Endodermal cell (in vitro differentiated cells): Measurements from ENCODE around the gene ASPHD2. TPM values are rescaled to one million over a fixed set of nuclear protein-coding genes. Genes with fewer than 3 reads are reported as not detected.

ENCODE experiments used
- DNase-seq: peaks from one replicate; pipeline ENCODE4 v3.0.0-alpha.2; 2017
- H3K27ac ChIP-seq: 2 replicates; pipeline ENCODE4 v1.5.1; 2013; ENCODE audit warnings: mild to moderate bottlenecking, low read depth, low read length, moderate library complexity
- H3K27me3 ChIP-seq: 2 replicates; pipeline ENCODE4 v1.6.1; 2013; ENCODE audit warnings: mild to moderate bottlenecking, low read length, moderate library complexity; ENCODE audit not compliant: insufficient read depth, control insufficient read depth, poor library complexity, severe bottlenecking
- H3K36me3 ChIP-seq: 2 replicates; pipeline ENCODE4 v1.7.0; 2013; ENCODE audit warnings: mild to moderate bottlenecking, low read length, moderate library complexity; ENCODE audit not compliant: control insufficient read depth, insufficient read depth
- H3K4me1 ChIP-seq: one replicate; pipeline ENCODE4 v1.7.0; 2013; ENCODE audit warnings: low read length; ENCODE audit not compliant: control insufficient read depth, insufficient read depth
- H3K4me3 ChIP-seq: 2 replicates; pipeline ENCODE4 v1.5.1; 2013; ENCODE audit warnings: mild to moderate bottlenecking, low read length, moderate library complexity
- H3K9ac ChIP-seq: 2 replicates; pipeline ENCODE4 v1.6.1; 2013; ENCODE audit warnings: mild to moderate bottlenecking, low read length, moderate library complexity; ENCODE audit not compliant: poor library complexity, severe bottlenecking; ENCODE audit errors: extremely low read depth
- H3K9me3 ChIP-seq: 2 replicates; pipeline ENCODE4 v1.6.1; 2013; ENCODE audit warnings: mild to moderate bottlenecking, low read length, moderate library complexity; ENCODE audit not compliant: control insufficient read depth
- H3K27ac Mint-ChIP-seq: 2 replicates; pipeline ENCODE4 v1.8.0; 2020; ENCODE audit warnings: mixed read lengths
- H3K27me3 Mint-ChIP-seq: 2 replicates; pipeline ENCODE4 v1.8.0; 2021; ENCODE audit warnings: mild to moderate bottlenecking, mixed read lengths; ENCODE audit not compliant: insufficient read depth
- H3K36me3 Mint-ChIP-seq: 2 replicates; pipeline ENCODE4 v1.8.0; 2020; ENCODE audit warnings: low read depth, mixed read lengths
- H3K4me1 Mint-ChIP-seq: 2 replicates; pipeline ENCODE4 v1.8.0; 2020; ENCODE audit warnings: mixed read lengths
- H3K4me3 Mint-ChIP-seq: 2 replicates; pipeline ENCODE4 v1.8.0; 2020; ENCODE audit warnings: mild to moderate bottlenecking, moderate library complexity, mixed read lengths
- H3K9me3 Mint-ChIP-seq: 2 replicates; pipeline ENCODE4 v1.8.0; 2020; ENCODE audit warnings: mild to moderate bottlenecking, mixed read lengths
- WGBS, 2 experiments: methylation state at CpG; one replicate each; pipeline versions ENCODE4 v1.1.5 to v1.1.7; 2013; ENCODE audit warnings: missing lambda C conversion rate in 2 of 2, mixed read lengths in 1 of 2; ENCODE audit not compliant: insufficient coverage in 1 of 2, insufficient read length in 1 of 2; 5-methylcytosine and 5-hydroxymethylcytosine counted together
- total RNA-seq, 2 donors: library from RNA; stranded (reverse); fragmentation: NEBNext Ultra II Directional in 1 of 2; extraction: Animal tissue kit (Norgen Biotek cat#: 25700) in 1 of 2; gene quantifications; 2 replicates in 1 of 2; 3 replicates in 1 of 2; pipeline ENCODE4 v1.2.1, GENCODE V29; 2021
- TF ChIP-seq, protein P1 (sequence below): fragments of 200-600 bp; sonication (generic); conservative IDR thresholded peaks from 2 replicates; pipeline ENCODE4 v1.5.0; 2021; ENCODE audit warnings: antibody characterized with exemption, mild to moderate bottlenecking

ASPHD2 gene
- total RNA-seq, 2 donors from 2014 or later = 6.0 to 7.3 TPM

GRCh38 chr22:26461188-26461810, 32.2 kb downstream of the ASPHD2 start:
- H3K9ac ChIP-seq = no peak overlapping the region
- Mint-ChIP-seq H3K4me3 (no peak overlapping the region), H3K36me3 (peaks cover 48% of the 10 kb centered on the region), H3K27me3 (no peaks in the 10 kb centered on the region), H3K27ac (peak overlapping the region; percentile 84), H3K4me1 (peaks cover 6% of the 10 kb centered on the region), H3K9me3 (no peaks in the 10 kb centered on the region)
- no peaks in the 10 kb centered on the region for H3K9me3 ChIP-seq
- 29 to 51% methylated on average over 1 to 3 of the region's 3 CpGs for WGBS, 2 experiments
- H3K27ac ChIP-seq = no peak overlapping the region
- H3K4me3 ChIP-seq = no peak overlapping the region
- H3K36me3 ChIP-seq = peaks cover 65% of the 10 kb centered on the region
- peak; percentile 95 for DNase-seq
- TF ChIP-seq, protein P1, sequence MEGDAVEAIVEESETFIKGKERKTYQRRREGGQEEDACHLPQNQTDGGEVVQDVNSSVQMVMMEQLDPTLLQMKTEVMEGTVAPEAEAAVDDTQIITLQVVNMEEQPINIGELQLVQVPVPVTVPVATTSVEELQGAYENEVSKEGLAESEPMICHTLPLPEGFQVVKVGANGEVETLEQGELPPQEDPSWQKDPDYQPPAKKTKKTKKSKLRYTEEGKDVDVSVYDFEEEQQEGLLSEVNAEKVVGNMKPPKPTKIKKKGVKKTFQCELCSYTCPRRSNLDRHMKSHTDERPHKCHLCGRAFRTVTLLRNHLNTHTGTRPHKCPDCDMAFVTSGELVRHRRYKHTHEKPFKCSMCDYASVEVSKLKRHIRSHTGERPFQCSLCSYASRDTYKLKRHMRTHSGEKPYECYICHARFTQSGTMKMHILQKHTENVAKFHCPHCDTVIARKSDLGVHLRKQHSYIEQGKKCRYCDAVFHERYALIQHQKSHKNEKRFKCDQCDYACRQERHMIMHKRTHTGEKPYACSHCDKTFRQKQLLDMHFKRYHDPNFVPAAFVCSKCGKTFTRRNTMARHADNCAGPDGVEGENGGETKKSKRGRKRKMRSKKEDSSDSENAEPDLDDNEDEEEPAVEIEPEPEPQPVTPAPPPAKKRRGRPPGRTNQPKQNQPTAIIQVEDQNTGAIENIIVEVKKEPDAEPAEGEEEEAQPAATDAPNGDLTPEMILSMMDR = peak; percentile 94
- peaks cover 7% of the 10 kb centered on the region for H3K4me1 ChIP-seq
- H3K27me3 ChIP-seq = no peaks in the 10 kb centered on the region

- Histone ChIP-seq H3K4me1 (peaks cover 7% of the 10 kb centered on the region), H3K4me3 (no peak overlapping the region), H3K9me3 (no peaks in the 10 kb centered on the region), H3K27me3 (no peaks in the 10 kb centered on the region), H3K27ac (no peak overlapping the region), H3K9ac (no peak overlapping the region), H3K36me3 (peaks cover 72% of the 10 kb centered on the region)
- Mint-ChIP-seq H3K27me3 (no peaks in the 10 kb centered on the region), H3K36me3 (peaks cover 54% of the 10 kb centered on the region), H3K27ac (no peak overlapping the region), H3K4me1 (peaks cover 6% of the 10 kb centered on the region), H3K4me3 (no peak overlapping the region), H3K9me3 (no peaks in the 10 kb centered on the region)
- DNase-seq = no peak
- WGBS, 2 experiments = 94 to 96% methylated on average over 4 to 5 of the region's 5 CpGs
- TF ChIP-seq, protein P1 = no peak
These were observed 33.0 kb downstream of the ASPHD2 start for GRCh38 chr22:26462051-26462450.

GRCh38 chr22:26462641-26463040, 33.6 kb downstream of the ASPHD2 start:
- no peak for DNase-seq
- Histone ChIP-seq H3K27ac (peak overlapping the region; percentile 79), H3K4me3 (no peak overlapping the region), H3K27me3 (no peaks in the 10 kb centered on the region), H3K9me3 (no peaks in the 10 kb centered on the region), H3K36me3 (peaks cover 73% of the 10 kb centered on the region), H3K9ac (no peak overlapping the region), H3K4me1 (peaks cover 7% of the 10 kb centered on the region)
- H3K9me3 Mint-ChIP-seq = no peaks in the 10 kb centered on the region
- H3K4me1 Mint-ChIP-seq = peaks cover 6% of the 10 kb centered on the region
- H3K4me3 Mint-ChIP-seq = no peak overlapping the region
- peaks cover 50% of the 10 kb centered on the region for H3K36me3 Mint-ChIP-seq
- WGBS, 2 experiments = 78 to 88% methylated on average over 2 to 3 of the region's 3 CpGs
- TF ChIP-seq, protein P1 = no peak
- no peak overlapping the region for H3K27ac Mint-ChIP-seq
- no peaks in the 10 kb centered on the region for H3K27me3 Mint-ChIP-seq
